GM19240 (cell line): Measurements from ENCODE around the gene VAMP2.

Source experiments
- DNase-seq: peaks from one replicate; pipeline ENCODE4 v3.0.0; 2011; ENCODE audit warnings: low spot score; ENCODE audit not compliant: insufficient read length

VAMP2 gene

DNA sequence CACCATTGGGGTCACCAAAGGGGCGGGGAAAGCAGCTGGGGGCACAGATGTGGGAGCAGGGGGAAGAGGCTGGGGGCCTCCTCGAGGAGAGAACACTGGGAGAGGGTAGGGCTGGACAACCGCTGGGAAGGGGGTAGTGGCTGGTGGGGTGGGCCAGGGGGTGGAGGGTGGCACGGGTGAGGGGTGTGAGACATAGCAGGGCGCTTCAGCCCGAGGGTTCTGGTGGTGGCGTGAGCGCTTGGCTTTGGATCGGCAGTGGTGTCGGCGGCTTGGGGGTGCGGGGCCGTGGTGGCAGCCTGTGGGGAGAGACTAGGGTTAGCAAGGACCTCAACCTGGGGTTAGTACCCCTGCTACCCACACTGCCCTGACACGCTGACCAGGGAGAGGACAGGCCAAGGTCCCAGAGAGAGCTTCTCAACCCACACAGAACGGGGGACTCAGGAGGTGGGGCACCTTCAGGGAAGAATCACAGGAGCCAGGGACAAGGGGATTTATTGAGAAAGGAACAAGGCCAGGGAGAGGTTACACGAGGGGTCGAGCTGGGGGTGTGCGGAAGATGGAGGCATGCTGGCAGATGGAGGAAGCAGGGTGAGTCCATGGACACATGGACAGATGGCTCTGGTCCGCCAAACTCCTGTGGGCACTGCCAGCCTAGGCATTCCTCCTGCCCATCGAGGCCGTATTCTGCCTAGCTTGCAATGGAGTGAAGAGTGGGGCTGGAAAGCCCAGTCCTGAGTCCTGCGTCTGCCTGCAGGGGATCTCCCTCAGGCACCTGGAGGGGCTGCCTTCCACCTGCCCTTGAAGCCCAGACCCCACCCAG lies 19.0 kb downstream of the VAMP2 start:
- no peak for DNase-seq

GRCh38 chr17:8142887-8143580 lies 19.7 kb downstream of the VAMP2 start:
- DNase-seq = no peak

DNA sequence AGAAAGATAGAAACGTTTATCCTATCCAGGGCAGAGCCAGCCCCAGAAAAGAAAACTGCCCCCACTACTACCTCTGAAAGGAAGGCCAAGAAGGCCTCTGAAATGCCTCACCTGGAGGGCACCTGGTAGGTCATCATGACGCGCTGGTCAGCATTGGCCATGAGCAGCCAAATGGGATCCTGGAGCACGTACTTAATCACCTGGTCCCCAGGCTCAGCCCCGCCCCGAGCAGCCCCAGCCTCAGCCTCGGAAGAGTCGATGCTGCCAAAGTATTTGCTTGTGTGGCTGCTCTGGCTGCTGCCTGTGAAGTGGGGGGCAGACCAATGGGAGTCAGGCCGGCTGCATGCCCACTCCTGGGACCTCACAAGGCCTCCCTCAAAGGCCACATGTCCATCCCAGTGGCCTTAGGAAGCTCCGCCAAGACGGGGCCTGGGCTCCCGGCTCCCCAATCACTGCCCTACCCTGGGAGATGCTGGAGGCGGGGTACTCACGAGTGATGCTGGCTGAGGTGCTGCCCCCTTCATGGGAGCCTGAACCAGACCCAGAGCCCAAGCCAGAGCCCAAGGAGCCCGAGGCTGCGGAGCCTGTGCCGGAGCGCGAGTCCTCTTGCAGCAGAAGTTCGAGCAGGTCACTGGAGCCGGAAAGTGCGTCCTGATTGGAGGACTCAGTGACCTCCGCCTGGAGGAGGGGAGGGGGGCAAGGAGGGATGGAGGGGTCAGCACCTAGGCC lies 20.4 kb downstream of the VAMP2 start:
- no peak for DNase-seq

DNA sequence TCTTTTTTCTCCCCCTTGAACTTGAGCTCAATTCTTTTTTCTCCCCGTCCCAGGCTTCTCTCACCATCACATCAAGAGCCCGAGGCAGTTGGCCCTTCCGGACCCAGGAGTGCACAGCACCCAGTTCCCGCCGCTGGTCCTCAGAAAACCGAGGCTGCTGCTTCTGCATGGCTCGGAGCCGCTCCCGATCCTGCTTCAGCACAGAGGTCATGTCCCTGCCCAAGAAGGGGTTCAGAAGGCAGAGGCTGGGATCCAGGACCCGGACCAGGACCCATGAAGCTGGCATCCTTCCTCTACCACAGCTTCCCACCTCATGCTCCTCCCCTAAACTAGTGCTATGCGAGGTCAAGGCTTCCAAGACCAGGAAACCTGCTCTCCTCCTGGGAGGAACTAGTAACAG lies 21.0 kb downstream of the VAMP2 start:
- DNase-seq = no peak

- DNase-seq = no peak
These were observed 21.7 kb downstream of the VAMP2 start for GRCh38 chr17:8141045-8141444.

GRCh38 chr17:8140065-8141029 lies 22.4 kb downstream of the VAMP2 start:
- no peak for DNase-seq

GRCh38 chr17:8138672-8139371 lies 23.9 kb downstream of the VAMP2 start:
- DNase-seq = peak; percentile 95

GRCh38 chr17:8138374-8138671 lies 24.4 kb downstream of the VAMP2 start:
- DNase-seq = no peak

GRCh38 chr17:8137645-8138373 lies 24.9 kb downstream of the VAMP2 start:
- no peak for DNase-seq

GRCh38 chr17:8133941-8134340 lies 28.8 kb downstream of the VAMP2 start:
- no peak for DNase-seq

GRCh38 chr17:8133399-8133798 lies 29.3 kb downstream of the VAMP2 start:
- no peak for DNase-seq

GRCh38 chr17:8131844-8132441 lies 30.8 kb downstream of the VAMP2 start:
- DNase-seq = no peak

- DNase-seq = no peak
These were observed 34.5 kb downstream of the VAMP2 start for GRCh38 chr17:8128125-8128784.

- no peak for DNase-seq
These were observed 36.2 kb downstream of the VAMP2 start for GRCh38 chr17:8126491-8127066.

DNA sequence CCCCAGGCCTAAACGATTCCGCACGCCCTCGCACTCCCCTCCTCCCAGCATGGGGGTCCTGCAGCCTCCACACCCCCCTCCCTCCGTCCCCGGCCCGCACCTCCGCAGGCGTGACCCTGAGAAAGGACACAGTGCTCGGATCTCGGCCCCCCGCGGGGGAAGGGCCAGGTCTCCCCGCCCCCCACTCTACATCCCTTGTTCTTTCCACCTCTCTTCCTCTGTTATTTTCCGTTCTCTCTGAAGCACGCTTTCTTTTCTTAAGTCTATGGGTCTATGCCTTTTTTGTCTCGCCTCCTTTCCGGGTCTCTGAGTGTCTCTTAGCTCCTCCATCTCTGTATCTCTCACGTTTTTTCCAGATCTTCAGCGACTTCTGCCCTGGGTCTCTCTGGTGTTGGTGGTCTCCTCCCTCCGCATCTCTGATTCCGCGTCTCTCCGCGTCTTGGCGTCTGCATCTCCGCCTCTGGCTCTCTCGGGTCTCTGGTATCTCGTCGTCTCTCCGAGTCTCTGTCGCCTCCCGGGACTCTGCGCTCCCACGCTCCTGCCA lies 36.7 kb downstream of the VAMP2 start:
- no peak for DNase-seq

- no peak for DNase-seq
These were observed 37.4 kb downstream of the VAMP2 start for GRCh38 chr17:8125154-8125946.

GRCh38 chr17:8124350-8125153 lies 38.2 kb downstream of the VAMP2 start:
- DNase-seq = no peak
